NCI-H2227 treated with DMSO at 0.1 percent for 48 hours (cell line): Measurements from ENCODE around the gene PHPT1.
"Not testable (repeated sequence)": the region's sequence is repeated elsewhere in the genome, so short reads cannot be mapped to it uniquely, and the experiment has no call there.

Experiments used
- DNase-seq: peaks from one replicate; lab custom pipeline; 2025; lab: John Stamatoyannopoulos, UW

Gene PHPT1

GRCh38 chr9:136823136-136824046, 25.8 kb upstream of the PHPT1 start:
- no peak for DNase-seq

- no peak for DNase-seq
Measured at GRCh38 chr9:136824496-136825225, 24.5 kb upstream of the PHPT1 start.

GRCh38 chr9:136825295-136826187, 23.7 kb upstream of the PHPT1 start:
- no peak for DNase-seq

- DNase-seq = no peak
Measured at GRCh38 chr9:136826188-136826541, 23.0 kb upstream of the PHPT1 start.

- no peak for DNase-seq
Measured at GRCh38 chr9:136826703-136827582, 22.3 kb upstream of the PHPT1 start.

- DNase-seq = no peak
Measured at GRCh38 chr9:136827794-136828473, 21.3 kb upstream of the PHPT1 start.

GRCh38 chr9:136828474-136829140, 20.6 kb upstream of the PHPT1 start:
- DNase-seq = no peak

GRCh38 chr9:136829412-136829811, 19.8 kb upstream of the PHPT1 start:
- no peak for DNase-seq

- DNase-seq = no peak
Measured at GRCh38 chr9:136829981-136830885, 19.0 kb upstream of the PHPT1 start.

GRCh38 chr9:136831002-136831719, 18.0 kb upstream of the PHPT1 start:
- no peak for DNase-seq

- no peak for DNase-seq
Measured at GRCh38 chr9:136831720-136832104, 17.5 kb upstream of the PHPT1 start.

- DNase-seq = no peak
Measured at GRCh38 chr9:136832581-136832980, 16.6 kb upstream of the PHPT1 start.

GRCh38 chr9:136833381-136834048, 15.7 kb upstream of the PHPT1 start:
- DNase-seq = not testable (repeated sequence)

- no peak for DNase-seq
Measured at GRCh38 chr9:136835162-136835931, 13.9 kb upstream of the PHPT1 start.

- no peak for DNase-seq
Measured at GRCh38 chr9:136835932-136836904, 13.0 kb upstream of the PHPT1 start.
